A549 (cell line): Measurements from ENCODE around the gene ACCSL. TPM values are rescaled to one million over a fixed set of nuclear protein-coding genes. Genes with fewer than 3 reads are reported as not detected.

Experiments
- ATAC-seq, 2 experiments: fragments of 200-7000 bp in 1 of 2; fragments of >200 bp in 1 of 2; cut with Nextera tagmentation in 1 of 2; cut with Tn5 transposase in 1 of 2; 3 replicates each; pipeline versions ENCODE4 v1.8.0 to v1.9.1; 2018 to 2020; ENCODE audit warnings: mild to moderate bottlenecking in 1 of 2, moderate library complexity in 1 of 2
- CTCF ChIA-PET: fragments of 300-600 bp; sonication (Branson Sonifier 250); formaldehyde crosslinking; extraction: SDS; loops from one replicate; lab custom pipeline; 2021; ENCODE audit warnings: antibody characterized with exemption, inconsistent platforms; lab: Yijun Ruan, JAX
- POLR2A ChIA-PET: fragments of 350-600 bp; formaldehyde crosslinking; extraction: SDS; loops from one replicate; lab custom pipeline; 2021; ENCODE audit warnings: antibody characterized with exemption, inconsistent platforms; lab: Yijun Ruan, JAX
- DNase-seq, 2 experiments: peaks; one replicate each; pipeline versions ENCODE4 v3.0.0 to v3.0.0-alpha.2; 2011 to 2016; ENCODE audit warnings: low read depth in 1 of 2, low spot score in 1 of 2
- FAIRE-seq: peaks from 2 replicates; lab custom pipeline; 2011; peaks lifted over from hg19 to GRCh38; lab: Jason Lieb, UNC
- H3K27ac ChIP-seq, 2 experiments: fragments of >200 bp; sonication (Bioruptor Twin); formaldehyde crosslinking; 3 replicates each; pipeline ENCODE4 v1.5.1; 2016 to 2017
- H3K4me1 ChIP-seq: fragments of >200 bp; sonication (Bioruptor Twin); formaldehyde crosslinking; 3 replicates; pipeline ENCODE4 v1.6.1; 2016
- H3K4me2 ChIP-seq: fragments of >200 bp; sonication (Bioruptor Twin); formaldehyde crosslinking; 3 replicates; pipeline ENCODE4 v1.6.1; 2016
- H3K4me3 ChIP-seq: fragments of >200 bp; sonication (Bioruptor Twin); formaldehyde crosslinking; 3 replicates; pipeline ENCODE4 v1.5.1; 2016
- H3K9me3 ChIP-seq: fragments of >200 bp; sonication (Bioruptor Twin); formaldehyde crosslinking; 3 replicates; pipeline ENCODE4 v1.6.1; 2016
- CHD2 ChIP-seq: fragments of 150-350 bp; IDR thresholded peaks from 2 replicates; pipeline ENCODE4 v1.6.1; 2014; ENCODE audit warnings: low read length; ENCODE audit not compliant: partially characterized antibody
- CTCF ChIP-seq: fragments of >200 bp; sonication (Bioruptor Twin); formaldehyde crosslinking; IDR thresholded peaks from 3 replicates; pipeline ENCODE4 v1.5.1; 2016
- E2F6 ChIP-seq: IDR thresholded peaks from 2 replicates; pipeline ENCODE4 v1.6.1; 2012; ENCODE audit warnings: low read depth, borderline replicate concordance
- ESRRA ChIP-seq: fragments of 150-350 bp; IDR thresholded peaks from 2 replicates; pipeline ENCODE4 v1.6.1; 2014; ENCODE audit warnings: mild to moderate bottlenecking, low read length, borderline replicate concordance
- FOXS1 ChIP-seq: fragments of 250-450 bp; sonication (Bioruptor Pico); IDR thresholded peaks from 2 replicates; pipeline ENCODE4 v1.5.0; 2020; ENCODE audit warnings: mild to moderate bottlenecking, moderate library complexity
- HMGXB4 ChIP-seq: fragments of 250-450 bp; sonication (Bioruptor Pico); IDR thresholded peaks from 2 replicates; pipeline ENCODE4 v1.5.0; 2021; ENCODE audit warnings: mild to moderate bottlenecking, moderate library complexity, borderline replicate concordance
- JUN ChIP-seq, 2 experiments: fragments of >200 bp; sonication (Bioruptor Twin); formaldehyde crosslinking; IDR thresholded peaks; 2 replicates in 1 of 2; 3 replicates in 1 of 2; pipeline ENCODE4 v1.6.1; 2016 to 2017
- MAFK ChIP-seq: fragments of 450-650 bp; IDR thresholded peaks from 2 replicates; pipeline ENCODE4 v1.6.1; 2014; ENCODE audit not compliant: partially characterized antibody
- MAZ ChIP-seq: fragments of 150-350 bp; IDR thresholded peaks from 2 replicates; pipeline ENCODE4 v1.6.1; 2014; ENCODE audit warnings: antibody characterized with exemption, low read depth, low read length, borderline replicate concordance
- PHF8 ChIP-seq: fragments of 200-600 bp; sonication (generic); IDR thresholded peaks from 2 replicates; pipeline ENCODE4 v1.6.1; 2016; ENCODE audit warnings: low read depth, mild to moderate bottlenecking, antibody characterized with exemption, moderate library complexity, borderline replicate concordance
- POLR2A ChIP-seq: IDR thresholded peaks from 2 replicates; pipeline ENCODE4 v1.6.1; 2012; ENCODE audit warnings: mild to moderate bottlenecking, low read length
- RAD21 ChIP-seq, 2 experiments: fragments of >200 bp in 1 of 2; sonication (Bioruptor Twin) in 1 of 2; formaldehyde crosslinking in 1 of 2; IDR thresholded peaks in 1 of 2; conservative IDR thresholded peaks in 1 of 2; 2 replicates in 1 of 2; 3 replicates in 1 of 2; pipeline ENCODE4 v1.6.1; 2012 to 2018; ENCODE audit warnings: inconsistent platforms in 1 of 2
- RARB ChIP-seq: fragments of 250-450 bp; sonication (Bioruptor Pico); IDR thresholded peaks from 2 replicates; pipeline ENCODE4 v1.8.0; 2021; ENCODE audit warnings: mild to moderate bottlenecking, moderate library complexity
- RNF2 ChIP-seq: fragments of 200-600 bp; sonication (generic); IDR thresholded peaks from 2 replicates; pipeline ENCODE4 v1.6.1; 2016; ENCODE audit warnings: low read depth, mild to moderate bottlenecking, antibody characterized with exemption, moderate library complexity, borderline replicate concordance
- SMC3 ChIP-seq: fragments of >200 bp; sonication (Bioruptor Twin); formaldehyde crosslinking; IDR thresholded peaks from 3 replicates; pipeline ENCODE4 v1.6.1; 2018; ENCODE audit warnings: inconsistent platforms
- SREBF2 ChIP-seq: fragments of 450-650 bp; IDR thresholded peaks from 2 replicates; pipeline ENCODE4 v1.6.1; 2014; ENCODE audit warnings: mild to moderate bottlenecking, moderate library complexity
- TFCP2L1 ChIP-seq: fragments of 250-450 bp; sonication (Bioruptor Pico); IDR thresholded peaks from 2 replicates; pipeline ENCODE4 v1.5.0; 2021; ENCODE audit warnings: mild to moderate bottlenecking
- USF2 ChIP-seq: fragments of 450-650 bp; IDR thresholded peaks from 2 replicates; pipeline ENCODE4 v1.6.1; 2014; ENCODE audit warnings: antibody characterized with exemption
- ZFP36 ChIP-seq: fragments of 450-650 bp; IDR thresholded peaks from 2 replicates; pipeline ENCODE4 v1.6.1; 2014; ENCODE audit warnings: borderline replicate concordance; ENCODE audit not compliant: partially characterized antibody
- ZNF302 ChIP-seq: fragments of 250-450 bp; sonication (Bioruptor Pico); IDR thresholded peaks from 2 replicates; pipeline ENCODE4 v1.9.0; 2021; ENCODE audit warnings: inconsistent platforms, mild to moderate bottlenecking, moderate library complexity
- WGBS: methylation state at CpG from one replicate; pipeline ENCODE4 v1.1.6; 2017; ENCODE audit errors: missing lambda C conversion rate; 5-methylcytosine and 5-hydroxymethylcytosine counted together
- polyA plus RNA-seq, 4 experiments: library from polyadenylated mRNA; depleted of rRNA in 3 of 4; stranded (reverse); fragments of >200 nt; fragmentation: RNase III in 1 of 4; extraction: RNeasy Plus Mini Kit Qiagen cat#74134 plus additional on column Dnase treatment in 1 of 4; gene quantifications; 2 replicates in 3 of 4; 3 replicates in 1 of 4; pipeline ENCODE4 v1.2.3, GENCODE V29; 2011 to 2017

Gene ACCSL
- polyA plus RNA-seq, 2 of the 4 experiments (the other 2 are of a cell fraction) = not detected

- H3K4me2 ChIP-seq = no peak overlapping the region
- no peak overlapping the region for H3K27ac ChIP-seq
- H3K4me1 ChIP-seq = no peaks in the 10 kb centered on the region
- no peak for TF ChIP-seq FOXS1 (CRISPR knock-in tag)
- TF ChIP-seq ZNF302 = no peak
- TF ChIP-seq RAD21 (conservative IDR thresholded peaks at IDR 0.05 in 1 of 2, IDR thresholded peaks at IDR 0.05 in 1 of 2) = no peak
- TF ChIP-seq POLR2A = no peak
- TF ChIP-seq RARB = no peak
- TF ChIP-seq MAFK = no peak
- no peak for TF ChIP-seq E2F6
- no peak for TF ChIP-seq JUN (IDR thresholded peaks at IDR 0.05)
- no peak for TF ChIP-seq ESRRA
- TF ChIP-seq CTCF = no peak
- TF ChIP-seq USF2 = no peak
- TF ChIP-seq TFCP2L1 (CRISPR knock-in tag) = no peak
- no peak for FAIRE-seq
- POLR2A ChIA-PET = no interaction called here
- no peak for ATAC-seq
- WGBS = 59% methylated on average over 5 of the region's 5 CpGs
- CTCF ChIA-PET = interaction anchor here (0.6 to 15.2 kb wide), 2 partner anchors 57 to 142 kb away, joined by 3 to 159 read pairs; no protein-coding TSS in a partner anchor
- DNase-seq = no peak
- no peak overlapping the region for H3K4me3 ChIP-seq
- peaks cover 2% of the 10 kb centered on the region; the same call in 2 of the 3 replicates for H3K9me3 ChIP-seq
These were observed 16.2 kb upstream of the ACCSL start for GRCh38 chr11:44031549-44031948.

GRCh38 chr11:44032299-44033085 lies 15.3 kb upstream of the ACCSL start:
- Histone ChIP-seq H3K4me2 (no peak overlapping the region), H3K27ac (no peak overlapping the region), H3K9me3 (no peaks in the 10 kb centered on the region), H3K4me3 (no peak overlapping the region), H3K4me1 (no peaks in the 10 kb centered on the region)
- WGBS = 62% methylated on average over 14 of the region's 15 CpGs
- POLR2A ChIA-PET = no interaction called here
- no peak for TF ChIP-seq SMC3
- TF ChIP-seq MAZ = no peak
- no peak for TF ChIP-seq ZFP36
- TF ChIP-seq MAFK = no peak
- no peak for TF ChIP-seq PHF8
- no peak for TF ChIP-seq HMGXB4 (CRISPR knock-in tag)
- TF ChIP-seq CHD2 = no peak
- no peak for TF ChIP-seq SREBF2
- no peak for TF ChIP-seq RNF2
- DNase-seq = no peak
- CTCF ChIA-PET = interaction anchor here (0.6 to 15.2 kb wide), 3 partner anchors 22 to 143 kb away, joined by 3 to 159 read pairs (median 4); no protein-coding TSS in a partner anchor
- no peak for ATAC-seq
- no peak for FAIRE-seq
